HepG2 (cell line): ENCODE data around the gene CLN6. TPM values are rescaled to one million over a fixed set of nuclear protein-coding genes. Genes with fewer than 3 reads are reported as not detected.

Experiments used
- ARNT ChIP-seq: fragments of 450-650 bp; IDR thresholded peaks from 2 replicates; pipeline ENCODE4 v1.6.1; 2017
- DPF2 ChIP-seq: sonication (generic); formaldehyde crosslinking; IDR thresholded peaks from 2 replicates; pipeline ENCODE4 v1.4.0; 2020; ENCODE audit warnings: mild to moderate bottlenecking, low read depth, missing genetic modification reagents, borderline replicate concordance
- GTF2F1 ChIP-seq: fragments of 150-350 bp; IDR thresholded peaks from 2 replicates; pipeline ENCODE4 v1.6.1; 2014; ENCODE audit warnings: low read length
- HNF4A ChIP-seq: sonication (generic); formaldehyde crosslinking; IDR thresholded peaks from 2 replicates; pipeline ENCODE4 v1.4.0; 2020; ENCODE audit warnings: missing genetic modification reagents
- HOXA5 ChIP-seq: sonication (generic); formaldehyde crosslinking; IDR thresholded peaks from 2 replicates; pipeline ENCODE4 v1.4.0; 2020; ENCODE audit warnings: missing genetic modification reagents
- PATZ1 ChIP-seq: sonication (generic); formaldehyde crosslinking; IDR thresholded peaks from 2 replicates; pipeline ENCODE4 v1.4.0; 2020; ENCODE audit warnings: missing genetic modification reagents
- PHF5A ChIP-seq: IDR thresholded peaks from one replicate; pipeline ENCODE4 v1.6.1; 2018; ENCODE audit warnings: low read depth, missing genetic modification reagents; ENCODE audit not compliant: unreplicated experiment
- RARG ChIP-seq: sonication (generic); formaldehyde crosslinking; IDR thresholded peaks from 2 replicates; pipeline ENCODE4 v1.4.0; 2020; ENCODE audit warnings: low read depth, mild to moderate bottlenecking, missing genetic modification reagents
- SP4 ChIP-seq: sonication (generic); formaldehyde crosslinking; IDR thresholded peaks from 2 replicates; pipeline ENCODE4 v1.8.1; 2023; ENCODE audit warnings: mild to moderate bottlenecking, missing genetic modification reagents
- STAG1 ChIP-seq: sonication (generic); formaldehyde crosslinking; IDR thresholded peaks from 2 replicates; pipeline ENCODE4 v1.4.0; 2020; ENCODE audit warnings: missing genetic modification reagents
- TEAD3 ChIP-seq: optimal IDR thresholded peaks from 2 replicates; pipeline ENCODE3; 2016; ENCODE audit warnings: borderline replicate concordance
- TFE3 ChIP-seq: IDR thresholded peaks from 2 replicates; pipeline ENCODE4 v1.6.1; 2016
- ZBTB1 ChIP-seq: sonication (generic); formaldehyde crosslinking; IDR thresholded peaks from 2 replicates; pipeline ENCODE4 v1.4.0; 2020; ENCODE audit warnings: missing genetic modification reagents, borderline replicate concordance
- ZBTB14 ChIP-seq: sonication (generic); formaldehyde crosslinking; IDR thresholded peaks from 2 replicates; pipeline ENCODE4 v1.4.0; 2020; ENCODE audit warnings: missing genetic modification reagents
- ZFP62 ChIP-seq: sonication (generic); formaldehyde crosslinking; IDR thresholded peaks from 2 replicates; pipeline ENCODE4 v1.4.0; 2020; ENCODE audit warnings: missing genetic modification reagents
- ZFX ChIP-seq: sonication (generic); formaldehyde crosslinking; IDR thresholded peaks from 2 replicates; pipeline ENCODE4 v1.4.0; 2020; ENCODE audit warnings: mild to moderate bottlenecking, low read depth, missing genetic modification reagents, moderate library complexity
- ZMAT3 ChIP-seq: sonication (generic); formaldehyde crosslinking; conservative IDR thresholded peaks from 2 replicates; pipeline ENCODE4 v1.7.0; 2021; ENCODE audit warnings: missing genetic modification reagents
- ZNF441 ChIP-seq: sonication (generic); formaldehyde crosslinking; IDR thresholded peaks from 2 replicates; pipeline ENCODE4 v1.7.0; 2021; ENCODE audit warnings: missing genetic modification reagents, borderline replicate concordance
- ZNF580 ChIP-seq: IDR thresholded peaks from 2 replicates; pipeline ENCODE4 v1.6.1; 2016; ENCODE audit warnings: low read depth, borderline replicate concordance
- ZNF614 ChIP-seq: IDR thresholded peaks from 2 replicates; pipeline ENCODE4 v1.6.1; 2018; ENCODE audit warnings: missing biosample characterization, missing genetic modification reagents, inconsistent platforms, borderline replicate concordance
- ZNF770 ChIP-seq: sonication (generic); formaldehyde crosslinking; IDR thresholded peaks from 2 replicates; pipeline ENCODE4 v1.5.0; 2020; ENCODE audit warnings: mild to moderate bottlenecking, missing genetic modification reagents
- ZNF782 ChIP-seq: sonication (generic); formaldehyde crosslinking; IDR thresholded peaks from 2 replicates; pipeline ENCODE4 v1.4.0; 2020; ENCODE audit warnings: missing genetic modification reagents, mild to moderate bottlenecking, borderline replicate concordance
- ZNF784 ChIP-seq: sonication (generic); formaldehyde crosslinking; IDR thresholded peaks from 2 replicates; pipeline ENCODE4 v1.5.1; 2020; ENCODE audit warnings: missing genetic modification reagents, mild to moderate bottlenecking, borderline replicate concordance
- polyA plus RNA-seq, 8 experiments: library from polyadenylated mRNA; depleted of rRNA in 3 of 8; stranded (reverse) in 7 of 8; unstranded in 1 of 8; fragments of >200 nt; fragmentation: Illumina TruSeq in 4 of 8; extraction: Trizol in 4 of 8; gene quantifications; 2 replicates each; pipeline versions ENCODE4 v1.2.1 to v1.2.3, GENCODE V29; 2011 to 2016; ENCODE audit warnings: low read depth in 4 of 8, missing spikeins in 1 of 8, mixed read lengths in 1 of 8; ENCODE audit not compliant: insufficient read depth in 1 of 8
- total RNA-seq, 5 experiments: library from RNA; depleted of rRNA; stranded (reverse); fragments of >200 nt; fragmentation: Illumina TruSeq; extraction: Trizol; gene quantifications; 2 replicates each; pipeline ENCODE4 v1.2.3, GENCODE V29; 2016; ENCODE audit warnings: low read depth in 1 of 5

Gene CLN6
- total and polyA plus RNA-seq, 2 of the 13 experiments (the other 11 are each of a cell fraction or from before 2014, with no cell fraction given) = 24.9 to 27.1 TPM

- TF ChIP-seq ZNF770 (no peak), ZBTB1 (no peak), TFE3 (CRISPR knock-in tag) (no peak), ZNF614 (CRISPR knock-in tag) (peak; percentile 39; the same call in 1 of the 2 replicates), ZNF441 (CRISPR knock-in tag) (peak; percentile 35; the same call in 1 of the 2 replicates), ZNF782 (CRISPR knock-in tag) (no peak), ZBTB14 (CRISPR knock-in tag) (no peak), ZNF580 (no peak), ZFX (no peak), PATZ1 (CRISPR knock-in tag) (no peak; the same call in 1 of the 2 replicates), ZFP62 (no peak), SP4 (CRISPR knock-in tag) (no peak), ARNT (no peak), TEAD3 (CRISPR knock-in tag) (peak; percentile 51), ZNF784 (CRISPR knock-in tag) (no peak), HNF4A (CRISPR knock-in tag) (peak; percentile 85), GTF2F1 (no peak), ZMAT3 (CRISPR knock-in tag) (no peak), RARG (no peak), STAG1 (no peak), PHF5A (CRISPR knock-in tag) (no peak), DPF2 (no peak), HOXA5 (CRISPR knock-in tag) (no peak)
These were observed 2.9 kb upstream of the CLN6 start (continued) for GRCh38 chr15:68232449-68232848.
